A204.1 (cell line): Measurements from ENCODE around the gene POLN.

Experiments
- FAIRE-seq: peaks from 2 replicates; lab custom pipeline; 2012; peaks lifted over from hg19 to GRCh38; lab: Jason Lieb, UNC

POLN gene

DNA sequence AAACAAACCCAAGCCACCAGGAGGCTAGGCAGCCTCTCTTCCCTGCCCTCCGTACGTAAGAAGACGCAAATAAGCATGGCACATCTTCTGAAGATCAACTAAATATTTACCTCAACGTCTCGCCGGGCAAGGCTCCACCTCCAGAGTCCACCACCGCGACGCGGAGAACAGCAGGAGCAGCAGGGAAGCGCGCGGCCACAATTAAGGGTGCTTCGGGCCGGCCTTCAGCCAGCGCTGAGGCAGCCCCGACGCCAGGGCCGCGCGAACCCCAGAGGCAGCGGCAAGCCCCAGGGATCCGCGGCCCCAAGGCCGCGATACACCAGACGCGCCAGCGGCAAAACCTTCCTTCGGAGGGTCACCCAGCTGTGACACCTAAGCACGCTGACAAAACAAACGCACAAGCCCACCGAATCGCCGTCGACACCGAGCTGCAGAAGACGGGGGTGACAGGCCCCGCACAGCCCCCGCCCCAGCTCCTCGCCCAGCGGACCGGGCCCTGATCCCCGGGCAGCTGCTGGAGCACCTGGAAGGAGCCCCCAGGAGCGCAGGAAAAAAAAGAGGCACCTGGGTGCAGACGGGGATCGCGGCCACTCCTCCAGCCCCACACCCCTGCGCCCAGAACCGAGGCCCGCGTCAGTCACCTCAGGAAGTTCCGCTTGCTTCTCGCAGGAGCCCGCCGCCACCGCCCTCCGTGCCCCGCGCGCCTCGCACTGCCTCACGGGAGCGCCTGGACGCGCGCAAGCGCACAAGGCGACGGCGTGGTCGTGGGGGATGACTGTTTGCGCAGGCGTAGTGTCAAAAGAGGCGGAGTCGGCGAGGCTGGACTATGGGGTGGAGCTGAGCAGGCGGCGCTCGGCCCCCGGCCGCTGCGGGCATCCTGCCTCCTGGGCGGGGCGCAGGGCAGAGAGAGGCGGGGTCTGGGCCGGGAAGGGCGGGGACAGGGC is at the start of gene POLN, which contains the start of gene HAUS3:
TSS of gene POLN (minus strand) at position 712 of the 944 bp plus-strand sequence. CDS start 12,890 bp downstream, outside the sequence.
TSS of gene HAUS3 (minus strand) at position 712 of the 944 bp plus-strand sequence. CDS start 1,175 bp downstream, outside the sequence.
- FAIRE-seq: peak; percentile 11

- no peak for FAIRE-seq
Measured at GRCh38 chr4:2290974-2291704, 49.2 kb upstream of the POLN start.

- no peak for FAIRE-seq
Measured at GRCh38 chr4:2290488-2290887, 48.6 kb upstream of the POLN start.

- no peak for FAIRE-seq
Measured at GRCh38 chr4:2289955-2290333, 48.0 kb upstream of the POLN start.

GRCh38 chr4:2289311-2289954 is 47.5 kb upstream of the POLN start:
- FAIRE-seq: no peak

GRCh38 chr4:2288051-2288541 is 46.2 kb upstream of the POLN start:
- FAIRE-seq: no peak

DNA sequence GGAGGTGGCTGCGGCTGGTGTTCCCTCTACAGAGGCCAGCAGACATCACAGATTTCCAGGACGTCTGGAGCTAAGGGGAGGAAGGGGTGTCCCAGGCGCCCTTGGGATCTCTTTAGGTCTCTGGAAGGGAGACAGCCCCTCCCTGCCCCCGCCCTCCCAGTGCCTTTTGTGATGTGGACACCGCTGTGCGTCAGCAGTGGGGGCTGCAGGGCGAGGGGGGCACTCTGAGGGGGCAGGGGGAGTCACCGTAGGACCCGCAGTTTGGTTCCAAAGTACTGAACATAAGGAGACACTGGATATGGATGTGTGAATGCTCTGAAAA is 45.6 kb upstream of the POLN start:
- no peak for FAIRE-seq

DNA sequence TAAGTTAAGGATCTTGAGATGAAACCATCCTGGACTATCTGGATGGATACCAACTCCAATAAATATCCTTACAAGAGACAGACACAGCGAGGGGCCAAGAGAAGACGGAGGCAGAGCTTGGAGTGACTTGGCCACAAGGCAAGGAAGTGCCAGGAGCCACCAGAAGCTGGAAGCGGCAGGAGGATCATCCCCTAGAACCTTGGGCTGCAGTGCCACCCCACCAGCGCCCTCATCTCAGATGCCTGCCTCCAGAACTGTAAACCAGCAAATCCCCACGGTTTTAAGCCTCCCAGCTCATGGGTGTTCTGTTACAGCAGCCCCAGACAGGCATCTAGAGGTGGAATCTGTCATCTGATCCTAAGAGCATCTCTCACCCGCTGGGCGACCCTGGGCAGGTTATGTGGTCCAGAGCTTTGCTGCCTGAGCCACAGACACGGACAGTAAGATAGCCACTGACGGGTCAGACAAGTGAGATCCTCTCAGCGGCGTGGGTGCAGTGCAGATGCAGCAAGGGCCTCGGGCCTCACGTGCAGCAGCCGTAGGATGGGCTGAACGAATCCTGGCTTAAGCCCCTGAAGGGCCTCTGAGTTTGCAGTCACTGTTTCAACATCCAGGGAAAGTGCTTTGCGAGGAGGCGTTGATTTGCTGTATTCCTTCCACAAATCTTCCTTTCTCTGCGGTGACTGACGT is 45.1 kb upstream of the POLN start:
- FAIRE-seq: no peak

DNA sequence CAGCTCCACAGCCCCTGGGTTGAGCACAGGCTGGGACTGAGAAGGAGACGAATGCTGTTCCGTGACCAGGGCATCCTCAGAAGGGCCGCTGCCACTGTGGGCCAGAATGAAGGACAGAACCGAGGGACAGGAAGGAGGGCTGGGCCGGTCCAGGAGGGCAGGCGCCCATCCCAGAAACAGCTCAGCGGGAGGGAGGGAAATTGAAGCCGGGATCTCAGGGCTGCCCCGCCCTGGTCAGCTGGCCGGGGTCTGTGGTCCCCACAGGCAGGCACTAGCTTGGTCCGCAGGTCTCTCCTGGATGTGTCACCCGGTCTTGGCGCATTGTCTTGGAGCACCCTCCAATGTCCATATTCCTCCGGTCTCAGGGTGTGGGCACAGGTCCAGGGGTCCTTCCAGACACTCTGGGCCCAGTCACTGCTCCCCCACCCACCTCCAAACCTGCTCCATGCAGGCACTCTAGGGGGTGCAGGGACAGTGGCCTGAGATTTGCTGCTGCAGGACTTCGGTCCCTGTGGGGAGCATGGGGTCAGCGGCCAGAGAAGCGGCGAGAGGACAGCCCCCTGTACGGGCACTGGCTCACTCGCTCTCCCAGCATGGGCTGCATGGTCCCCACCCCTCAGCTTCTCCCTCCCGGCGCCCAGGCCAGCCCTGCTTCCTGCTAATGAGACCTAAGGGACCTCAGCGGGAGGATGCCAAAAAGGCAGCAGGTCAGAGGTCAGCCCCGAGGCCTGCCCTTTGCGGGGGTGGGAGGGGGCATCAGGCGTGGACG is 43.9 kb upstream of the POLN start:
- FAIRE-seq: no peak

DNA sequence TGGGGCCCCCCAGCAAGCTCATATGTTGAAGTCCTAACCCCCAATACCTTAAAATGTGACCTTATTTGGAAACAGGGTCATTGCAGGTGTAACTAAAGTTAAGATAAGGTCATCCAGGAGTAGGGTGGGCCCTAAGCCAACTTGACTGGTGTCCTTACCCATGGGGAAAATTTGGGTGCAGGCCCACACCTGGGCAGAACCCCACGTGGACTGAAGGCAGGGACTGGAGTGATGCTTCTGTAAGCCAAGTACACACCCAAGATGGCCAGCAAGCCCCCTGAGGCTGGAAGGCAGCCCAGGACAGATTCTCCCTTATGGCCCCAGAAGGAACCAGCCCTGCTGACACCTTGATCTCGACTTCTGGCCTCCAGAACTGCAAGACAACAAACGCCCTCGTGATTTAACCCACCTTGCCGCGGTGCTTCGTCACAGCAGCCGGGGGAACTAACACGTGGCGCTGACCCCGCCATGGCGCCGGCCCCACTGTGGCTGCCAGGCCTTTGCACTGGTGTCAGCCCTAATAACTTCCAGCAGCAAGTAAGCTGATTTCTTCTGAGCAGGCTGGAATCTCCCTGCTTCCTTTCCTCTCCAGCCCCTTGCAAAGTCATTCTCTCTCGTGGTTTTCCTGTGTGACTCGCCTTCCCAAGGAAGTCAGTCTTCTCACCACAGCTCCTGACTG is 43.2 kb upstream of the POLN start:
- no peak for FAIRE-seq

DNA sequence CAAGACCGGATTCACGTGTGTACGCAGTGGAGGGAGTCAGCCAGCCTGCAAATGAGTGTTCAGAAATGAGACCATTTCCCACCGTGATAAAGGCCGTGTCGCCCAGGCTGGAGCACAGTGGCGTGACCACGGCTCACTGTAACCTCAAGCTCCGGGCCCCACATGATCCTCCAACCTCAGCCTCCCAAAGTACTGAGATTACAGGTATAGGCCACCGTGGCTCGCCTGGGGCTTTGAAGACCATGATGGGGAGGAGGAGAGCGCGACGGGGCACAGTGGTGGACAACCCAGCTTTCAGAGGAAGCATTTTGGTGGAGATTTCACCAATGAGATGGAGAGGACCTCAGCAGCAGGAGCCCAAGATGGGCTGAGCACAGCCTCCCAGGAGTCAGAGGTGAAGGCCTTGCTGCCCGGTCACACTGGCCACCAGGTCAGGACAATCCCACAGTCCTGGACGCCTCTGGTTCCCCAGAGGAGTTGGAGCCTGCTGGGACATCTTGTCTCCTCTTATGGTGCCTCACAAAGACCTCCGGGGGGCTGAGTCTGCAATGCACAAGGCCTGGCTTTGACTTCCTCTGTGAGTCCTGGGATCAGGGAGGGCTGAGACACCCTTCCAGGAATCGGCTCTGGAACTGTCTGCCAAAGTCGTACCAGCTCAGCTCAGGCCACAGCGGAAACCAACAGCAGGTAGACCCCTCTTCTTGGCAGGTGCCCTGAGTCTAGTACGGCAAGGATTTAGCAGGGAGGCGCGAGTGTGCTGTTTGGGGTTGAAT is 42.4 kb upstream of the POLN start:
- no peak for FAIRE-seq

GRCh38 chr4:2283199-2283711 is 41.3 kb upstream of the POLN start:
- no peak for FAIRE-seq

- no peak for FAIRE-seq
Measured at GRCh38 chr4:2281575-2282343, 39.8 kb upstream of the POLN start.

DNA sequence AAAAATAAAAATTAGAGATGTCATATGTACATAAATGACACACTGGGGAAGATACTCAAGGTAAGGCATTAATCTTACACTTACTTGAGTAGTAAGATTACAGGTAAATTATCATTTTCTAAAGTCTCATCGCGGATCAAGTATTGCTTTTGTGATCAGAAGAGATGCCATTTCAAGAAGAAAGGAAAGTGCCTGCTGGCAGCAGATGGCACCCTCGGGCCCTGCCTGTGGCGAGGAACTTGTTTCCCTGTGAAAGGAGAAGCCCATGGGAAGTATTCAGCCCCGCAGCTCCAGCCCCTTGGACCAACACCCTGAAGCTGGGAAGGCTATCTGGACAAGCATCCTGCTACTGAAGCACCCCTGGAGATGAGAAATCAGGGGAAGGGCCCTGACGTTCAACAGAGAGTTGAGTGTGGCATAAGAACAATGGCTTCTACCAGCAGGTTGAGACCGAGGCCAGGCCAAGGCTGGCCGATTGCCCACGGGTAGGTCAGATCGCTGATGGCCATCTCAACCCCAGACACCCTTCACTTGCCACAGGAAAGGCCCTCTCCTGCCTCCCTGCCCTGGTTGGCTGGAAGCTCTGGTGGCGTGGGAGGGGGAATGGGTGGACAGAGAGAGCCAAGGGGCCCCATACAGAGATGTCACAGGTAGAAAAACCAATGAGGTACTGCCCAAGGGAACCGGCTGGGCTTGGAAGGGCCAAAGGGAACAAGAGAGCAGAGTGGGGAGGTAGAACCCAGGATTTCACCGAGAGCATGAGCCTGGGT is 38.8 kb upstream of the POLN start:
- no peak for FAIRE-seq

DNA sequence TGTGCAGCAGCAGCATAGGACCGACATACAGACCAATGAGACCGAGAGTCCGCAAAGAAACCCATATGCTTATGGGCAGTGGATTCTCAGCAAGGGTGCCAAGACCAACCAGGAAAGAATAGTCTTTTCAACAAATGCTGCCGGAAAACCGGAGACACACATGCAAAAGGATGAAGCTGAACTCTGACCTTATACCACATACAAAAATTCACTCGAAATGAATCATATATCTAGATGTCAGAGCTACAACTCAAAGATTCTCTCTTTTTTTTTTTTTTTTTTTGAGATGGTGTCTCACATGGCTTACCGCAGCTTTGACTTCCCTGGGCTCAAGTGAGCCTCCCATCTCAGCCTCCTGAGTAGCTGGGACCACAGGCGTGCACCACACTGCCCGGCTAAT is 36.0 kb upstream of the POLN start:
- no peak for FAIRE-seq

DNA sequence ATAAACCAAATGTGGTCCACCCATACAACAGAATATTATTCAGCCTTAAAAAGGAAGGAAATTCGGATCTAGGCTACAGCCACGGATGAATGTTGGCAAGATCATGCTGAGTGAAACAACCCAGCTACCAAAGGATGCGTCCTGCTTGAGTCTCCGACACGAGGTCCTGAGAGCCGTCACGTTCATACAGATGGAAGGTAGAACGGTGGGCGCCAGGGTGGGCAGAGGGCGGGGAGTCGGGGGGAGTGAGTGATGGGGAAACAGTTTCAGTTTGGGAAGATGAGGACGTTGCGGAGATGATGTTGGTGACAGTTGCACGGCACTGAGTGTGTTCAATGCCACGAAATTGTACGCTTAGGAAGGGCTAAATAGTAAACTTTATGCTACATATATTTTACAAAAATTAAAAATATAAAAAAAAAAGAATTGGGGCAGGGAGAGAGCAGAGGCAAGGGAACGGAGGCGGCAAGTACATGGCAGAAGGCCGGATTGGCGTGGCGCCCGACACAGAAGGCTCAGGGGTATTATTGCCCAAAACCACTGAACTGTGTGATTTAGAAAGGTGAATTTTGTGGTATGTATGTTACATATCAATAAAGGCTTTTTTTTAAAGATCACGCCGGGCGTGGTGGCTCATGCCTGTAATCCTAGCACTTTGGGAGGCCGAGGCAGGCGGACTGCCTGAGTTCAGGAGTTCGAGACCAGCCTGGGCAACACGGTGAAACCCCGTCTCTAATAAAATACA is 34.8 kb upstream of the POLN start:
- FAIRE-seq: no peak

GRCh38 chr4:2275546-2276251 is 33.8 kb upstream of the POLN start:
- FAIRE-seq: no peak
